Chondrocyte (in vitro differentiated cells): ENCODE data around the gene RGS14. TPM values are rescaled to one million over a fixed set of nuclear protein-coding genes. Genes with fewer than 3 reads are reported as not detected.
"Not testable (repeated sequence)": the region's sequence is repeated elsewhere in the genome, so short reads cannot be mapped to it uniquely, and the experiment has no call there.

ENCODE experiments used
- DNase-seq: peaks from one replicate; pipeline ENCODE4 v3.0.0; 2021; ENCODE audit warnings: mixed read lengths, low spot score
- H3K27ac Mint-ChIP-seq: one replicate; pipeline ENCODE4 v1.8.0; 2021; ENCODE audit warnings: mild to moderate bottlenecking, moderate library complexity, mixed read lengths; ENCODE audit not compliant: unreplicated experiment
- H3K27me3 Mint-ChIP-seq: 2 replicates; pipeline ENCODE4 v1.8.0; 2021; ENCODE audit warnings: low read depth, mixed read lengths
- H3K36me3 Mint-ChIP-seq: 2 replicates; pipeline ENCODE4 v1.8.0; 2021; ENCODE audit warnings: low read depth, mixed read lengths
- H3K4me1 Mint-ChIP-seq: 2 replicates; pipeline ENCODE4 v1.8.0; 2021; ENCODE audit warnings: low read depth, mild to moderate bottlenecking, mixed read lengths
- H3K4me3 Mint-ChIP-seq: one replicate; pipeline ENCODE4 v1.8.0; 2021; ENCODE audit warnings: mild to moderate bottlenecking, moderate library complexity, mixed read lengths; ENCODE audit not compliant: unreplicated experiment
- H3K9me3 Mint-ChIP-seq: 2 replicates; pipeline ENCODE4 v1.8.0; 2021; ENCODE audit warnings: low read depth, mixed read lengths
- total RNA-seq: library from RNA; stranded (reverse); gene quantifications from 3 replicates; pipeline ENCODE4 v1.2.1, GENCODE V29; 2021
- TF ChIP-seq, protein P1 (sequence below): fragments of 200-600 bp; sonication (generic); IDR thresholded peaks from 2 replicates; pipeline ENCODE4 v1.5.0; 2021; ENCODE audit warnings: antibody characterized with exemption, mild to moderate bottlenecking, moderate library complexity

Gene RGS14
- total RNA-seq, 1 donor from 2014 or later = 11.6 TPM

GRCh38 chr5:177359860-177360259 is 2.1 kb downstream of the RGS14 start:
- no peaks in the 10 kb centered on the region for H3K36me3 Mint-ChIP-seq
- H3K4me3 Mint-ChIP-seq = no peak overlapping the region
- H3K27ac Mint-ChIP-seq = no peak overlapping the region
- no peak for DNase-seq
- H3K9me3 Mint-ChIP-seq = peaks cover 2% of the 10 kb centered on the region
- peaks cover 1% of the 10 kb centered on the region for H3K27me3 Mint-ChIP-seq
- H3K4me1 Mint-ChIP-seq = peaks cover 4% of the 10 kb centered on the region
- TF ChIP-seq, protein P1, sequence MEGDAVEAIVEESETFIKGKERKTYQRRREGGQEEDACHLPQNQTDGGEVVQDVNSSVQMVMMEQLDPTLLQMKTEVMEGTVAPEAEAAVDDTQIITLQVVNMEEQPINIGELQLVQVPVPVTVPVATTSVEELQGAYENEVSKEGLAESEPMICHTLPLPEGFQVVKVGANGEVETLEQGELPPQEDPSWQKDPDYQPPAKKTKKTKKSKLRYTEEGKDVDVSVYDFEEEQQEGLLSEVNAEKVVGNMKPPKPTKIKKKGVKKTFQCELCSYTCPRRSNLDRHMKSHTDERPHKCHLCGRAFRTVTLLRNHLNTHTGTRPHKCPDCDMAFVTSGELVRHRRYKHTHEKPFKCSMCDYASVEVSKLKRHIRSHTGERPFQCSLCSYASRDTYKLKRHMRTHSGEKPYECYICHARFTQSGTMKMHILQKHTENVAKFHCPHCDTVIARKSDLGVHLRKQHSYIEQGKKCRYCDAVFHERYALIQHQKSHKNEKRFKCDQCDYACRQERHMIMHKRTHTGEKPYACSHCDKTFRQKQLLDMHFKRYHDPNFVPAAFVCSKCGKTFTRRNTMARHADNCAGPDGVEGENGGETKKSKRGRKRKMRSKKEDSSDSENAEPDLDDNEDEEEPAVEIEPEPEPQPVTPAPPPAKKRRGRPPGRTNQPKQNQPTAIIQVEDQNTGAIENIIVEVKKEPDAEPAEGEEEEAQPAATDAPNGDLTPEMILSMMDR = no peak

- not testable (repeated sequence) for H3K27ac Mint-ChIP-seq, H3K9me3 Mint-ChIP-seq, H3K27me3 Mint-ChIP-seq, H3K36me3 Mint-ChIP-seq, DNase-seq, H3K4me1 Mint-ChIP-seq, H3K4me3 Mint-ChIP-seq
Observed at GRCh38 chr5:177360740-177361139, 3.0 kb downstream of the RGS14 start.

GRCh38 chr5:177361418-177362291 is 3.9 kb downstream of the RGS14 start:
- H3K4me1 Mint-ChIP-seq = peaks cover 11% of the 10 kb centered on the region
- H3K9me3 Mint-ChIP-seq = no peaks in the 10 kb centered on the region
- peaks cover 1% of the 10 kb centered on the region for H3K27me3 Mint-ChIP-seq
- H3K4me3 Mint-ChIP-seq = no peak overlapping the region
- no peak for DNase-seq
- H3K27ac Mint-ChIP-seq = no peak overlapping the region
- no peaks in the 10 kb centered on the region for H3K36me3 Mint-ChIP-seq
- TF ChIP-seq, protein P1 = no peak

DNA sequence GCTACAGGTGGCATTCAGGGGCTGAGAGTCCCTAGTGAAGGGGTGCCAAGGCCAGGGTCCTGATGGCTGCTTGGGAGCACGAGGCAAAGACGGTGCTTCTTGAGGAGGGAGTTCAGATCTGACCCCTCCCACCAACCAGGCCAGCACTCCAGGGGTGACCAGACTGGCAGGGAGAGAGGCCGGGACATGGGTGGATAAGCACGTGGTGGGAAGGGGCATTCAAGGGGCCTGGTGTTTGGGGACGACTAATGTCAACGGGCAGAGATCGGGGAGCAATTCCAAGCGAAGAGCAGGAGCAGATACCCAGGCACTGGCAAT is 4.5 kb downstream of the RGS14 start:
- no peak overlapping the region for H3K27ac Mint-ChIP-seq

GRCh38 chr5:177362610-177363507 is 5.1 kb downstream of the RGS14 start:
- H3K4me1 Mint-ChIP-seq = peaks cover 11% of the 10 kb centered on the region
- TF ChIP-seq, protein P1 = no peak
- H3K27ac Mint-ChIP-seq = no peak overlapping the region
- H3K36me3 Mint-ChIP-seq = no peaks in the 10 kb centered on the region
- H3K9me3 Mint-ChIP-seq = no peaks in the 10 kb centered on the region
- H3K4me3 Mint-ChIP-seq = peak overlapping the region; percentile 60
- no peak for DNase-seq
- peaks cover 1% of the 10 kb centered on the region for H3K27me3 Mint-ChIP-seq

More for the DNA sequence above, 4.5 kb downstream of the RGS14 start:
- H3K4me1 Mint-ChIP-seq = peaks cover 15% of the 10 kb centered on the region
- H3K27me3 Mint-ChIP-seq = peaks cover 1% of the 10 kb centered on the region
- H3K4me3 Mint-ChIP-seq = peak overlapping the region; percentile 4
- no peak for DNase-seq
- H3K36me3 Mint-ChIP-seq = no peaks in the 10 kb centered on the region
- TF ChIP-seq, protein P1 = no peak
- H3K9me3 Mint-ChIP-seq = no peaks in the 10 kb centered on the region
